Activated T-cell treated with anti-CD3 and anti-CD28 coated beads, Interleukin-2, amount 50 U/mL, for 24 hours (primary cell): Measurements from ENCODE around the gene LCN6.
"Not testable (repeated sequence)": the region's sequence is repeated elsewhere in the genome, so short reads cannot be mapped to it uniquely, and the experiment has no call there.

Experiments
- DNase-seq: peaks from one replicate; pipeline ENCODE4 v3.0.0-alpha.2; 2020
- H3K27ac Mint-ChIP-seq: 2 replicates; pipeline ENCODE4 v1.8.0; 2020; ENCODE audit warnings: mild to moderate bottlenecking, mixed read lengths
- H3K27me3 Mint-ChIP-seq: 2 replicates; pipeline ENCODE4 v1.8.0; 2020; ENCODE audit warnings: mixed read lengths
- H3K36me3 Mint-ChIP-seq: 2 replicates; pipeline ENCODE4 v1.8.0; 2020; ENCODE audit warnings: low read depth, mixed read lengths
- H3K4me1 Mint-ChIP-seq: 2 replicates; pipeline ENCODE4 v1.8.0; 2020; ENCODE audit warnings: low read depth, mixed read lengths
- H3K4me3 Mint-ChIP-seq: 2 replicates; pipeline ENCODE4 v1.8.0; 2020; ENCODE audit warnings: mild to moderate bottlenecking, moderate library complexity, mixed read lengths
- H3K9me3 Mint-ChIP-seq: 2 replicates; pipeline ENCODE4 v1.8.0; 2020; ENCODE audit warnings: mixed read lengths

Gene LCN6

DNA sequence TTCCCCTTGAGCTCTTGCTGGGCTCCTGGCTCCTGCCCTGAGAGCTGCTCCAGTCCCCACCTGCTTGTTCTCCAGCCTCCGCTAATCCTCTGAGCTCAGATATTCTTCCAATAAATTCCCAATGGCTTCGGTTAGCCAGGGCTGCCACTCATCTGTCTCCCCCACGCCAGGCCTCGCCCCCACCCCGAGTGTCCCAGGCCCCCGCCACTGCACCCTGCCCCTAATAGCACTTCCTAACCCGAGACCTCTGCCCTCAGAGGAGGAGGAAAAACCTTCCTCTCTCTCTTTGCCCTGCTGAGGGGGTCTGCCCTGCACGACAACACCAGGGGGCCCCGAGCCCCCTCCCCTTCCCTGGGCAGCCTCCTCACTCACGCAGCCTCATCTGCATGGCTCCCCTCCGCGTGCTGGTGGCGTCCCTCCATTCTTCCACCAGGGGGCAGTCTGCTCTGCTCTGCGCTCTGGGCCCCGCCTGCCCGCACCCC, 21.4 kb upstream of the LCN6 start:
- Mint-ChIP-seq H3K9me3 (peaks cover 8% of the 10 kb centered on the region), H3K27ac (no peak overlapping the region), H3K4me3 (no peak overlapping the region), H3K36me3 (no peaks in the 10 kb centered on the region), H3K27me3 (peaks cover 21% of the 10 kb centered on the region), H3K4me1 (peaks cover 16% of the 10 kb centered on the region)
- DNase-seq = peak; percentile 73

- Mint-ChIP-seq H3K27ac (peak overlapping the region; percentile 82), H3K4me1 (peaks cover 16% of the 10 kb centered on the region), H3K27me3 (peaks cover 23% of the 10 kb centered on the region)
- peak; percentile 56 for DNase-seq
- not testable (repeated sequence) for H3K36me3 Mint-ChIP-seq, H3K9me3 Mint-ChIP-seq, H3K4me3 Mint-ChIP-seq
Observed at GRCh38 chr9:136766410-136767120, 18.2 kb upstream of the LCN6 start.

DNA sequence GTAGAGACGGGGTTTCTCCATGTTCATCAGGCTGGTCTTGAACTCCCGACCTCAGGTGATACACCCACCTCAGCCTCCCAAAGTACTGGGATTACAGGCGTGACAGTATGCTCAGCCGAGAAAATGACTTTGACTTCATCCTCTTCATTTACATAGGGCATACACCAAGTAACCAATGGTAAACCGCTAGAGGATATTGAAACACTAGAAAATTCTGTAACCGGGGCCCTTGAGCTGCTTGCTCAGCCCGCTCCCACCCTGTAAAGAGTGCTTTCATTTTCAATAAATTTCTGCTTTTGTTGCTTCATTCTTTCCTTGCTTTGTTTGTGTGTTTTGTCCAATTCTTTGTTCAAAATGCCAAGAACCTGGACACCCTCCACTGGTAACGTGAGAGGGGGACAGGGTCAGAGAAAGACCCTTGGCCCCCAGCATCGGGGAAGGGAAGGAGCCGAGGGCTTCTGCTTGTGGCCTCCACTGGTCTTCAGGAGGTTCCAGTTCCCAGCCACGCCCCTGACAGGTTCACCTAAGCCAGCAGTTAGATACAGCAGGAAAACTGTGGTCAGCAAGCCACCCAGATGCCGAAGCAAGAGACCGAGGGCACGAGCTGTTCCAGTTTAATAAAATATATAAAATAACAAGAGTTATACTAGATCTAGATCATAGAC, 17.6 kb upstream of the LCN6 start:
- H3K27ac Mint-ChIP-seq, H3K36me3 Mint-ChIP-seq, H3K4me3 Mint-ChIP-seq, H3K9me3 Mint-ChIP-seq, DNase-seq: not testable (repeated sequence)
- peaks cover 16% of the 10 kb centered on the region for H3K4me1 Mint-ChIP-seq
- peaks cover 24% of the 10 kb centered on the region for H3K27me3 Mint-ChIP-seq

DNA sequence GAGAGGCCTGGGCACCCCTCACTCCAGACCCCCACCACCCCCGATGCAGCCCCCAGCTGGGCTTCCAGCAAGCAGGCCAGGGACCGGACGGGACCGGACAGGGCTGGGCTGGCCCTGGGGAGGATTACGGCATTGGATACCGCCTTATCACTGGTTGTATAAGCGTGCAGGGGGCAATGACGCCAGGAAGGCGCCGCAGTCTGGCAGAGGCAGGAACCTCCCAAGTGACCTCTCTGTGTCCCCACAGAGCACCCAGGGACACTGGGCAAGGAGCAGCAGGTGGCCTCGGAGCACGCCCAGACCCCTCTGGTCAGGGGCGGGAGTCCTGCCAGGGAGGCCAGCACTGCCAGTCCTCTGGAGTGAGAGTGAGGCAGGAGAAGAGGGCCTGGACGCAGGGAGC, 16.7 kb upstream of the LCN6 start:
- no peak overlapping the region for H3K27ac Mint-ChIP-seq
- H3K4me3 Mint-ChIP-seq = no peak overlapping the region
- no peaks in the 10 kb centered on the region for H3K36me3 Mint-ChIP-seq
- DNase-seq = no peak
- no peaks in the 10 kb centered on the region for H3K9me3 Mint-ChIP-seq
- peaks cover 28% of the 10 kb centered on the region for H3K27me3 Mint-ChIP-seq
- peaks cover 16% of the 10 kb centered on the region for H3K4me1 Mint-ChIP-seq

DNA sequence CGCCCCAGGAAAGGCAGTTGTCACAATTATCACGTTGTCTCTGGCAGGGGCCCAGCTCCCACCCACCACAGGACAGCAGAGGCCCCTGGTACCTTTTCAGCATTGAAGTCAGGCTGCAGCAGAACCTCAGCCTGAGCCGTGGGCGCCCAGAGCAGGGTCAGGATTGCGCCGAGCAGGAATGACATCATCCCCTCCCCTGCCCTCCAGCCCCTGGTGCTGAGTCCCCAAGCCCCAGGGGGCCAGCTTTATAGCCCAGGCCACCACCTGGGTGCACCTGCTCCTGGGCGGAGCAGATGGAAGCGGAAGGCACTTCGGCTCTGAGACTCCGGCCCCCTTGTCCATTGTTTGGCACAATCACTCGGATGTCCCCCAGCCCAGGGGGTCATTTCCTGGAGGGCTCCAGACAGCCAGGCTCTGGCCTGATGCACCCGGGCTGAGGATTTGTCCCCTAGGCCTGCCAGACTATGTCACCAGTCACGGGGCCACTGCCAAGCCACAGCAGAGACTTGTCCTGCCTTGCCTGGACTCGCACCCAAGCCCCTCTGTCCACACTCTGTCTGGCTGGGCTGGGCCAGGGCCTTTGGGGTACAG, 16.1 kb upstream of the LCN6 start, which contains the start of gene LCN15:
Gene LCN15, minus strand, starts transcription at position 218 of the 591 bp plus-strand sequence. Its CDS starts 30 bp downstream, at position 188.
- no peaks in the 10 kb centered on the region for H3K36me3 Mint-ChIP-seq
- no peak within 1 kb of the TSS for H3K27ac Mint-ChIP-seq
- peaks cover 28% of the 10 kb centered on the region for H3K27me3 Mint-ChIP-seq
- H3K4me1 Mint-ChIP-seq = peaks cover 13% of the 10 kb centered on the region
- no peak within 1 kb of the TSS for H3K4me3 Mint-ChIP-seq
- H3K9me3 Mint-ChIP-seq = no peaks in the 10 kb centered on the region
- DNase-seq = no peak

DNA sequence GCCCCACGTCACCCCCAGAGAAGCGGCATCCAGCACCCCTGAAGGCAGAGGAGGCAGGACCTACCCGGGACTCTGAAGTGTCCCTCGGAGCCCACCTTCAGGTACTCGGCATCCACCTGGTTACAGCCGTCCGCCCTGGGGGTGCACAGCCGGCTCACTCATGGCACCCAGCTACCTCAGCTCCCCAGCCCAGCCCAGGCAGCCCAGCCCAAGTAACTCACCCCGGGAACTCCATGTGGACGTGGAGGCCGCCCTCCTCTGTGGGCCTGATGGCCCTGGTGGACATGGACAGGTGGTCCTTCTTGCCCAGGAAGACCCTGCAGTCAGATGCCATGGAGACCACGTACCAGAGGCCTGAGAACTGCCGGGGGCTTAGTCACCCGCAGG, 15.3 kb upstream of the LCN6 start:
- Mint-ChIP-seq H3K4me1 (peaks cover 13% of the 10 kb centered on the region), H3K36me3 (no peaks in the 10 kb centered on the region), H3K4me3 (no peak overlapping the region), H3K27ac (no peak overlapping the region), H3K9me3 (no peaks in the 10 kb centered on the region), H3K27me3 (peaks cover 28% of the 10 kb centered on the region)
- DNase-seq = no peak

- Mint-ChIP-seq H3K4me1 (peaks cover 13% of the 10 kb centered on the region), H3K27ac (no peak overlapping the region), H3K27me3 (peaks cover 27% of the 10 kb centered on the region), H3K9me3 (no peaks in the 10 kb centered on the region), H3K36me3 (no peaks in the 10 kb centered on the region), H3K4me3 (no peak overlapping the region)
- peak; percentile 61 for DNase-seq
Observed at GRCh38 chr9:136762915-136763648, 14.8 kb upstream of the LCN6 start.

DNA sequence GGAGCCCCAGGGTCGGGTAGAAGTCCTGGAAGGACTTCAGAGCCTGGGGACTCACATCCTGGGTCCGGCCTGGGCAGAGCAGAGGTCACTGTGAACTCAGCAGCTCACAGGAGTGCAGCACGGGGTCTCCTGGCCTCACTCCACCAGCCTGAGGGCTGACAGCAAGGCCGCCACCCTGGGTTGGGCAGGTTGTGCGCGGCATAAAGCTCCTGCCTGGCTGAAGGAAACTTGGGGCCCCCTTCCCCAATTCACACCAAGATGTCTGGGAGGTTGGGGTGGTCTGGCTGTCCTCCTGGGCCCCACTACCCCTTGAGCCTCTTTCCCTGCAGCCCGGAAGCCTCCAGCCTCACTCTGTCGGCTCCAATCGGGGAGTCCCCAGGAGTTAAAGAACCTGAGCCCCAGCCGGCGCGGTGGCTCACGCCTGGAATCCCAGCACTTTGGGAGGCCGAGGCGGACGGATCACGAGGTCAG, 13.9 kb upstream of the LCN6 start:
- Mint-ChIP-seq H3K27me3 (peaks cover 22% of the 10 kb centered on the region), H3K4me1 (peaks cover 13% of the 10 kb centered on the region), H3K9me3 (no peaks in the 10 kb centered on the region), H3K4me3 (no peak overlapping the region), H3K36me3 (no peaks in the 10 kb centered on the region), H3K27ac (no peak overlapping the region)
- no peak for DNase-seq

GRCh38 chr9:136761545-136761981, 13.2 kb upstream of the LCN6 start:
- Mint-ChIP-seq H3K9me3 (no peaks in the 10 kb centered on the region), H3K36me3 (no peaks in the 10 kb centered on the region), H3K4me3 (no peak overlapping the region), H3K4me1 (peaks cover 7% of the 10 kb centered on the region), H3K27ac (no peak overlapping the region), H3K27me3 (peaks cover 19% of the 10 kb centered on the region)
- DNase-seq = no peak

DNA sequence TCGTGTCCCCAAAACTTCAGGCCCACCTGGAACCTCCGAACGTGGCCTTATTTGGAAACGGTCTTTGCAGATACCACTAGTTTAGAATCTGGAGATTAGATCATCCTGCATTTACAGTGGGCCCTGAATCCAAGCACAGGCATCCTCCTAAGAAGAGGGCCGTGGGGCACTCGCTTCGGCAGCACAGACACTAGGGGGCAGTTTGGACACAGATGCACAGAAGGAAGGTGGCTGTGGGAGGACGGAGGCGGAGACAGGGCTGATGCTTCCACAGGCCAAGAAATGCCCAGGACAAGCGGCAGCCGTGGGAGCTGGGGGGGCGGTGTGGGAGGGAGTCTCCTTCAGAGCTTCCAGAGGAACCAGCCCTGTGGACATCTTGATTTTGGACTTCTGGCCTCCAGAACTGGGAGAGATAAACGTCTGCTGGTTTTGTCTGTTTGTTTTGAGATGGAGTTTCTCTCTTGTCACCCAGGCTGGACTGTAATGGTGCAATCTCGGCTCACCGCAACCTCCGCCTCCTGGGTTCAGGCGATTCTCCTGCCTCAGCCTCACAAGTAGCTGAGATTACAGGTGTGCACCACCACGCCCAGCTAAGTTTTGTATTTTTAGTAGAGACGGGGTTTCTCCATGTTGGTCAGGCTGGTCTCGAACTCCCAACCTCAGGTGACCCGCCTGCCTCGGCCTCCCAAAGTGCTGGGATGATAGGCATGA, 12.7 kb upstream of the LCN6 start:
- H3K9me3 Mint-ChIP-seq, H3K4me1 Mint-ChIP-seq, DNase-seq, H3K36me3 Mint-ChIP-seq, H3K27ac Mint-ChIP-seq, H3K4me3 Mint-ChIP-seq: not testable (repeated sequence)
- peaks cover 25% of the 10 kb centered on the region for H3K27me3 Mint-ChIP-seq

- Mint-ChIP-seq H3K27me3 (peaks cover 29% of the 10 kb centered on the region), H3K4me1 (no peaks in the 10 kb centered on the region), H3K36me3 (no peaks in the 10 kb centered on the region), H3K27ac (no peak overlapping the region), H3K4me3 (no peak overlapping the region), H3K9me3 (peaks cover 2% of the 10 kb centered on the region)
- DNase-seq = no peak
Observed at GRCh38 chr9:136760424-136760823, 12.1 kb upstream of the LCN6 start.

DNA sequence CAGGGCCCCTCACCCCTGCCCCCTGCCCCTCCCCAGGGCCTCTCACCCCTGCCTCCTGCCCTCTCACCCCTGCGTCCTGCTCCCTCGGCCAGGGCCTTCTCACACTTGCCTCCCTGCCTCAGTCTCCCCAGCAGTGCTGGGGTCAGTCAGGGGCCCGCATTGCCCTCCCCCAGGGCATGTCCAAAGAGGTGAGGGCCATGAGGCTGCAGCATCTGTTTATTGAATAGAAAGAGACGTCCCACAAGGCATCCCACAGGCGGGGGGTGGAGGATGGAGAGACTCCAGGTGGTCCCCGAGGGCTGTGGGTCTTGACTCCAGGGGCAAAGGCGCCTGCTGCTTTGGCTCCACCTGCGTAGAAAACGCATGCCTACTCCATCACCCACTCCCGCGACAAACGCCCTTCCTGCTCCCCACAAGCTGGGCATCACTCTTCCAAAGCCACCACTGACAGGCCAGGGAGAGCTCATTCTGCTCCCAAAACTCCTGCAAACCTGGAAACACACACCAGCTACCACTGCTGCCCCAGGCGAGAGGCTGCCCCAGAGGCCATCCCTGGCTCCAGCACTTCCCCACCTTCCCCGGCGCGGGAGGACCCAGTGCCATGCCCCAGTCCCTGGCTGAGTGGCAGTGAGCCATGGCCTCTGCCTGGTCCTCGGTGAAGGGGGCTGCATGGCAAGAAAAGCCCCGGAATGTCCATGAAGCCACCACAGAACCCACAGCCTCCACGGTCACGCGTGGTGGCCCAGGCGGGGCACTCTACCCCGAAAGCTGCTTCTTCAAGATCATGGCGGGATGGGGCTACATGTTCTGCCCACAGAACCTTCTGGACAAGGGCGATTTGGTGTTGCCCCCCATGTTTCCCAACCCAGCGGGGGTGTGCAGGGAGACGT, 11.4 kb upstream of the LCN6 start:
- H3K27me3 Mint-ChIP-seq = peaks cover 30% of the 10 kb centered on the region
- no peaks in the 10 kb centered on the region for H3K4me1 Mint-ChIP-seq
- DNase-seq = no peak
- no peak overlapping the region for H3K27ac Mint-ChIP-seq
- H3K9me3 Mint-ChIP-seq = peaks cover 2% of the 10 kb centered on the region
- no peaks in the 10 kb centered on the region for H3K36me3 Mint-ChIP-seq
- no peak overlapping the region for H3K4me3 Mint-ChIP-seq

DNA sequence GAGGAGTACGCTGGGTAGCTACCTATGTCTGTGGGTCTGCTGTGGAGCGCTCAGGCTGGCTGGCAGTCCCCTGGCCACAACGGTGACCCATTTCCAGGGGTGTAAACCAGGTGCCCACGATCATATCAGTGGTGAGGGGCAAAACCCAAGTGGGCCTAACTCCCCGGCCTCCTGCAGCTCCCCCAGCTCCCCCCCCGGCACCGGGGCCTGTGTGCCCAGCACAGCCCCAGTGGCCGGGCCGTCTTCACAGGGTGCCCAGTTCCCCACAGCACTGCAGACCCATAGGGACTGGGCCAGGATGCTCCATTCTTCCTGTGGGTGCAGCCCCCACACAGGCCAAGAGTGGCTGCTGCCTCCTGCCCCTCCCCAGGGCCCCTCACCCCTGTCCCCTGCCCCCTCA, 10.7 kb upstream of the LCN6 start:
- no peak for DNase-seq
- no peaks in the 10 kb centered on the region for H3K4me1 Mint-ChIP-seq
- no peak overlapping the region for H3K4me3 Mint-ChIP-seq
- peaks cover 2% of the 10 kb centered on the region for H3K9me3 Mint-ChIP-seq
- no peak overlapping the region for H3K27ac Mint-ChIP-seq
- H3K27me3 Mint-ChIP-seq = peaks cover 29% of the 10 kb centered on the region
- H3K36me3 Mint-ChIP-seq = no peaks in the 10 kb centered on the region
